HG03108 (cell line): ENCODE data around the gene OSER1.

Experiments used
- ATAC-seq: cut with Tn5 transposase; IDR thresholded peaks from one replicate; pipeline ENCODE4 v1.9.1; 2021; ENCODE audit warnings: moderate library complexity; ENCODE audit not compliant: unreplicated experiment

Gene OSER1

DNA sequence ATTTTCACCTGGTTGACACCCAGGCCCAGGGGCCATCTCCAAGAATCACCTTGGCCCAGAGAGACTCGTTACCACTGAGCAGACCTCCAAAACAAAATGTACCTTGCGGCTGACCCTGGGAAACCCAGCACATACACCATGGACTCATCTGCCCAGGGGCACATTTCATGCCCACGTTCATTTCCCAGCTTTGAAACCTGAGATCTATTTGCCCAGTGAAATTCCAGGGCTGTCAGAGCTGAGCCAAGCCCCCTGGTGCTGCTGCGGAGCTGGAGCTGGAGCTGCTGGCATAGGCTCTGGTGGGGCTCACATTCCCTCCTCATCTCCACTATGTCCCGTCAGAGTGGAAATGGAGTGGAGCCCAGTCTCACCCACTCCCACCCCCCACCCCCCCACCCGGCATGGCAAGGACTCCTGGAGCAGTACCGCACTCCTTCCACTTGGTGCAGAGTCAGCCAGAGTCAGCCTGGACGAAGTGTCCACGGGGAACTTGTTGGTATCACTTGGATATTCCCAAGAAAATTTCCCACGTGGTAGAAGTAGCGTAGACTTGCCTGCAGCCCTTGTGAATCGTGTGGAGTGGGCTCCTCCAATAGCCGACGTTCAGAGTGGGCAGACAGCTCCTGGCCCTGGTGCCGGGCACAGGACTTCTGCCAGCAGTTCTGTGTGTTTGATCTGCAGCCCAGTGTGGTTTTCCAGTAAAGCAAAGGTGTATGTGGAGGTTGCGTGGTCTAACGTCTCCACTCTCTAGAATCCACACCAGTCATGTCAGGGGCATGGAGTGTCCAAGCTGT lies 18.1 kb upstream of the OSER1 start:
- ATAC-seq: no peak

DNA sequence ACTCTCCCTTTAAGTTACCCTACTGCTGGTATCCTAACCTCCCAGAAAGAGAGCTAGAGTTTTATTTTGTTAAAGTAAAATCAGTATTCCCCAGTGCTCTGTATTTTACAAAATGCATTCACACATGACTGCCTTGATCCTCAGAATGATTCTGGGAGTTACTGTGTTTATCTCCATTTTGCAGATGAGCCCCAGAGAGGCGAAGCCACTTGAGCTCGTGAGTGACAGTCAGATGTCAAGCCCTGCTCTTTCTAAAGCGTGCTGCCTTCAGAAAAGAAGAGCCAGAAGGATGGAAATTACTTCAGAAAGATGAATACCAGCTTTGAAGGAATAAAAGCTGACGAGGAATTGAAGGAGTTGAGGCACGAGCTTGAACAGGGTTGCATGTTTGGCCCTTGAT lies 14.1 kb upstream of the OSER1 start:
- no peak for ATAC-seq

DNA sequence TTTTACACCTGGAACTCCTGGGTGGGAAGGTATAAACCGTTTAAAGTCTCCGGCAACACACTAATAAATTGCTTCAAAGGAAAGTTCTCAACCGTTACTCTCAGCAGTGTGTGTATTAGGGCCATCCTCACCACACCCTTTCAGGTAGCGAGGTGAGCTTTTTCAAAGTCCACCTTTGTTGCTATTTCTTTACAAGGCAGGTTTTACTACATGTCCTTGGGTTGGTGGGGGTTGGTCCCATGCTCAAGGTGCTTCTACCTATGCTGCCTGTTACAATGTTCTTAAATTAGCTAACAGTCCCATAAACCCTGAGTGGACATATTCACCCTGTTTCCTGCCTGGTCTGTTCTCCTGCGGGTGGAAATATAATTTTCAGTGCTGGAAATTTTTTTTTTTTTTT lies 13.2 kb upstream of the OSER1 start:
- no peak for ATAC-seq

DNA sequence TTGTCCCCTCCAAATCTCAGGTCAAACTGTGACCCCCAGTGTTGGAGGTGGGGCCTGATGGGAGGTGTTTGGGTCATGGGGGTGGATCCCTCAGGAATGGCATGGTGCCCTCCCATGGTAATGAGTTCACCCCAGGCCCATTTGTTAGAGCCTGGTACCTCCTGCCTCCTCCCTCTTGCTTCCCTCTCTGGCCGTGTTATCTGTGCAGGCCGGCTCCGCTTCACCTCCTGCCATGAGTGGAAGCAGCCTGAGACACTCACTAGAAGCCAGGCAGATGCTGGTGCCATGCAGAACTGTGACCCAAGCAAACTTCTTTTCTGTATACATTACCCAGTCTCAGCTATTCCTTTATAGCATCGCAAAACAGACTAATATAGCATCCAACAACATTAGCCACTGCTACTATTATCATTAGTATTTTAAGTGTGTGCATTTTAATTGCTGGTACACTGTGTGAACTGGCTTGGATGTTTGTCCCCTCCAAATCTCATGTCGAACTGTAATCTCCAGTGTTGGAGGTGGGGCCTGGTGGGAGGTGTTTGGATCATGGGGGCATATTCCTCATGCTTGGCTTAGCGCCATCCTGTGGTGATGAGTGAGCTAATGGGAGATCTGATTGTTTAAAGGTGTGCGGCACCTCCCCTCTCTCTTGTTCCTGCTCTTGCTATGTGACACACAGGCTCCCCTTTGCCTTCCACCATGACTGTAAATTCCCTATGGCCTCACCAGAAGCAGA lies 12.2 kb upstream of the OSER1 start:
- ATAC-seq: no peak

DNA sequence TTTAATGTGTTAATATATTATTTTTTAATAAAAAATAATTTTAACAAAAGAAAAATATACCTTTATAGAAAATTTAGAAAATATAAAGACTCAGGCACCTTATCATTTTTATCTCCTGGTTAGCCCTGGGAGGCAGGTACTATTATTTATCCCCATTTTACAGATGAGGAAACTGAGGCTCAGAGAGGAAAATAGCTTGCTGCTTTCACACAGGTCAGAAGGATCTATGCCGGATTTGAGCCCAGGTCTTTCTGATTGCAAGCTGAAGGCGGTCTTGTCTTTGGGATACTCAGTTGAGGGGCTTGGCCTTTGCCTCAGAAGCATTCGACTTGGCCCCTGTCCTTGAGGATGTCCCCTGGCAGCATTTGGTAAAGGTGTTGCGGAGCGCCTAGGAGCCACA lies 11.5 kb upstream of the OSER1 start:
- ATAC-seq: no peak

DNA sequence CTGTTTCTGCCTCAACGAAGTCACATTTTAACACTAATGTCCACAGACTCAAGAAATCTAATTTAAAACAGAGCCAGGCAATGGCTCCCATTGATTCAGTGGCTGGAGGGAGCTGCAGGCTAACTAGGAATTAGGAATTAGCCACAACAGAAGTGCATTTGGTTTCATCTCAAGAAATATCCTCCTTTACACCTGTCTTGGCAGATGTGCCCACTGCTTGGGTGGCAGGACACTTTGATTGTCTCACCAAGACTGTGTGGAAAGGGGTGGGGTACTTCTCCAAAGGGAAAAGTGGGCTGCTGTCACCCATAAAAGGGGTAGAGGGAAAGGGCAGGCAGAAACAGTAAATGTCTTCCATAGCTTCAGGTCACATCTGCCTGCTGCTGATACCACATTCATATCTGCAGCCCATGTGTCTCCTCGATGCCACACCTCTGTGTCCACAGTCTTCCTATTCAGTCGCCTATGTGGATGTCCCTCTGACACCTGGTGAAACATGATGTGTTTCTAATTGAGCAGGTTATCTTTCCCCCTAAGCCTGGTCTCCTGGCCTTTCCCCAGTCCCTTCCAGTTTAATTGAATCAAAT lies 10.9 kb upstream of the OSER1 start:
- no peak for ATAC-seq

DNA sequence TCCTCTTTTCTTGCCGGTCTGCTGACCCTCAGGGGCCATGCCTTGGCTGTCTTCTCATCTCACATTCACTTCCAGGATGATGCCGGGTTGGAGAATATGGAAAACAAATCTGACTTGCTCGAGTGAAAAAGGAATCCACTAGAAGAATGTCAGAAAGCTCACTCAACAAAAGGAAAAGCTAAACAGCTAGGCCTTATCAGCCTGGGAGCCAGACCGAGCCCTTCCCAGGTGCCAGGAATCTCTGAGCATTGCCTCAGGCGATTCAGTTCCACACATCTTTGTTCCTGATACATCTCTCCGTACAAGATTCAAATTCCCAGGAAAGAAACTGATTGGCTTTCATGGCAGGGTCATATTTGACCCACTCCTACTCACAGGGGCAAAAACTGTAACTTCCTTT lies 9.2 kb upstream of the OSER1 start:
- no peak for ATAC-seq

DNA sequence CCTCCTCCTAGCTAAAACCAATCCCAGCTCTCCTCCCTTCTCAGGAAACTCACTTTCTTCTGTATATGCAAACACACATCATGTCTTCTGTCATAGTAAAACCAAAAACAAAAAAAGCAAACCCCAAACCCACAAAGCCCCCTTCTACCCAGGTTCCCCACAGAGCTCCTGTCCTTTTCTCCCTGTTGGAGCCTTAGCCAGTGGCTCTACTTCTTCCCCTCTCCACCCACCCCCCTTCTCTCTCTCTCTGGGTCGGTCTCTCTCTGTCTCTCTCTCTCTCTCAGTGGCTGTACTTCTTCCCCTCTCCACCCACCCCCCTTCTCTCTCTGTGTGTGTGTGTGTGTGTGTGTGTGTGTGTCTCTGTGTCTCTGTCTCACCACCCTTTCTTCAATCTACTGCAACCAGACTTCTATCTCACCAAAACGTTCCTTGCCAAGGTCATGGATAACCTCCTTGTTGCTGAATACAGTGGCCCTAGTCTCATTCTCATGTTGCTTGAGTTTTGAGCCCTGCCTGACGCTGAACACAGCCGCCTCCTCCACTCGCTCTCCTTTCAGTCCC lies 8.7 kb upstream of the OSER1 start:
- ATAC-seq: no peak

DNA sequence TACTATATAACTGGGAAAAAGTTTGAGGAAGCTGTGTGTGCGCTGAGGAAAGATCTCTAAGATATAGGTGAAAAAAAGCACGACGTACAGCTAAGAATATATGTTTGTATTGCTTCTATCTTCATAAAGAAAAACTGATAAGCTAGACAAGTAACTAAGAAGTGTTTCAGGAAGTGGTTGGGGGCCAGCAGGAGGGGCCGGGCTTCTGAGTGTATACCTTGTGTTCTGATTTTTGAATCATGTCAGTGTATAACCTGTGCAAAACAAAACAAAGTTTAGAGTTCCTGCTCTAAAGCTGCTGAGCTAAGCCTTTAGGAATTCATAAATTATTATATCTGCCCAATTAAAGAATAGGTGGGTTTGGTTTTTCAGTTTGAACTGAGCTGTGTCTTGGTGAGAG lies 7.9 kb upstream of the OSER1 start:
- no peak for ATAC-seq

DNA sequence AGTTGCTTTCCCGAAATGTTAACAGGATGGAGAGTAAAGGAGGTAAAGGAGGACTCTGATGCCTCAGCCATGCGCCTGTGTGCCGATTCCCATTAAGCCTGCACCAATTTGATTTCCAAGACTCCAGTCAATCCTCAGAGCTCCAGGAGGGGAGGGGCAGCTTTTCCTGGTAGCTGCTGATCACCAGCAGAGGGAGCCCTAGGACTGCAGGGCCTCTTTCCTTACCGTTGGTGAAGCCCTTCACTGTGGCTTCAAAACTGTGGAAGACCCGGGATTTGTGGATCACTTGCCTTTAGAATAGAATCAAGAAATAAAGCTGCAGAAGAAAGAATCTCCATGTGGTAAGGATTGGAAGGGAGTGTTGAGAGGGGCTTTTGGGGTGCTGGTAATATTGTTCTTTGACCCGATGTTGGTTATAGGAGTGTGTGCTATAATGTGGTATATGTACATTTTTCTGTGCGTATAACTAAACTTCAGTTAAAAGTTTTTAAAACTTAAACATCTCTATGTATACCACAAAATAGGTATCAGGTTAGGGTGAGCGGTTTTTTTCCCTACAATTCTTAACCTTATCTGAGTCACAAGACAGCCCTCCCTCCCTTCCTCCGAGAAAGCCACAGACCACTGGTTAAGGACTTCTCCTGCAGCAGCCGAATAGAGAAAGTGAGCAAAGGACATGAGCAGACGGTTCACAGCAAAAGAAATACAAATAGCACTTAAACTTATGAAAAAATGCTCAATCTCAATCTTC lies 6.9 kb upstream of the OSER1 start:
- no peak for ATAC-seq

DNA sequence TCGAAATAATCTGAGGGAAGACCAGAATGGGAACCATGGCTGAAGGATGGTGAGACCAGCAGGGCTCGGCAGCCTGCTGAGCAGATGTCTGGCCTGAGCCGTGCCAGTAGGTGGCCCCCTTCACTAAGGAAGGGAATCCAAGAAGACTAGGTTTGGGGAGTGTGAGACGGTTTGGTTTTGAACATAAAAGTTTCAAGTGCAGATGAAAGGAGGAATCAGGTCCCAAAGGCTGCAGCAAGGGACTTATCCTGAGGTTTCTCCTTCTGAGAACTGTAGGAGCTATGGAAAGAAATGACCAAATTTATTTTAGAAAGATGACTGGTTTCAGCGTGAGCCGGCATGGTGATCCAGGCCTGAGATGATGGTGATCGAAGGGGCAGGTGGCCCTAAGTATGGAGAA lies 4.6 kb upstream of the OSER1 start:
- no peak for ATAC-seq

DNA sequence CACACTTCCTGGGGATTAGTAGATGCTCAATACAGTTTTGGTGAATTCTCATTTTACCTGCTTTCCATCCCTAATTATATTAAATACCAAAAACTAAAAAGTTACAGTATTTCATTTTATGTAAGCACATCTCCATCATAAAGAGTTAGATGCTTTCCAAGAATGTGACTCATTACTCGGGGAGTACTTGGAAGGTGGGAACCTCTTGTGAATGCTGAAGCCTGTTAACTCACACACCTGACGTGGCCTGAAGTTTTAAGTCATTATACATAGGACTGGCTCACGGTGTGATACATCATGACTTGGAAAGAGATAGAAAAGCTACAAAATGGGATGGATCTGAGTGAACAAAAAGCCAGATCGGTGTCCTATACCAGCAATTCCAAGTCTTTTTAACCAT lies 2.2 kb upstream of the OSER1 start:
- no peak for ATAC-seq

DNA sequence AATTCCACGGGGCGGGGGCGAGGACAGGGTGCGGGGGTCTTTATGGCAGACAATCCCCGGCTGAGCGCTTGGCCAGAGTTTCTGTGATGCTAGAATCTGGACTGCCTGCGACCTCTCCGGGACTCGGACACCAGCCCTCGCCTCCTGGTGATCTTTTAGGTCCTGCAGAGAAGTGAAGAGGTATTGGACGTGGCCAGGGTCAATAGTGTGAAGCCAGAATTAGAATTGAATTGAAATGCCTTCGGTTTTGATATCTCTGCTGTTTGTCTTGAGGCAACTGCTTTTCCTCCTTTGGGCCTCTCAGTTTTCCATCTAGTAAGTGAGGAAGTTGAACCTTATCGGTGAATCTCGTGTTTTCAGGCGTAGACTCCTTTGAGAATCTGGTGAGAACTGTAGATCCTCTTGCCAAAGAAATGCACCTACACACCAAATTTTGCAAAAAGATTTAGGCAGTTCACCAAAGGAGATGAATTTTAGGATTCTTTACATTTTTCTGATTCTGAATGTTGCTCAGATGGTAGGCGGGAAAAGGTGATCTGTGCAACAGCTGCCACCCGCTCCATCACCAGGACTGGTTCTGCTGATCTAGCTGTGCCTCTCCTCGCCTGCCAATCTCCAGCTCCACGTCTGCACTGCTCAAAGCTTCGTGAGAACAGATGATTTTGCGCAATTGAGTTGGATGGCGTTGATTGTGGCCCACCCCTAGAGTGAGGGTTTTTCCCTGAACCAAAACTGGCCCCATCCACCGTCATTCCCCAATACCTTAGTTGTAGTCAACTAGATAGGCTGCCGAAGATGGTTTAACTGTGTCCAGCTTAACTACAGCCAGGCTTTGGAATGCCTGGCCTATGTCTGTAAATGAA lies 837 bp upstream of the OSER1 start:
- ATAC-seq: no peak

DNA sequence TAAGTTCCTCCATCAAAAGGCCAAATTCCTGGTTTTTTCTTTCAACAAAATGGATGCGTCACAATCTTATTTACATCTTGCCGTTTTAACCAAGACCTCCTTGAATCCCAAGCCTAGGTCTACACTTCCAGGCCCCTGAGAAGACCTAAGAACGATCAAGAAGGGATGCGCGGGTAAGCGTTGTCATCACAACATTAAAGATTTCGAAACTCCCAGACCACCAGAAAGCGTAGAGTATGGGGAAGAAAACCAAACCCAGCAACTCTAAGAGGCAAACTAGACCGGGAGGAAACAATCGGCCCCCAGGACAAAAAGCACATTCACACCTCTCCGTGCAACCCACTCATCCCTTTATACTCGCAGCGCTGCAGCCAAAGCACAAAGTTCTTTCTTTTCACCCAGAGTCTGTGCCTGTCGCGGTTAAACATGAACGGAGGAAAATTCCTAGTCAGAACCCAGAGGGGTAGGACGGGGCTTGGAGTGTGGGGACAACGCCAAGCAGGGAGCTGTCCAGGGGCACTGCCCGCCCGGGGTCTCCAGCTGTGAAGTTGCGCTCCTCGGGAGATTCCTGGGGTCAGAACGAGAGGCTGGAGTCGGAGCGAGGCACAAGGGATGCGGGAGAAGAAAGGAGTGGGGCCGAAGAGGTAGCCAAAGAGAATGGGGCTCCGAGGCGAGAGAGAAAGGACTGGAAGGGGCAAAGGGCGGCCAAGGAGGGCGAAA lies 725 bp downstream of the OSER1 start:
- ATAC-seq: no peak

DNA sequence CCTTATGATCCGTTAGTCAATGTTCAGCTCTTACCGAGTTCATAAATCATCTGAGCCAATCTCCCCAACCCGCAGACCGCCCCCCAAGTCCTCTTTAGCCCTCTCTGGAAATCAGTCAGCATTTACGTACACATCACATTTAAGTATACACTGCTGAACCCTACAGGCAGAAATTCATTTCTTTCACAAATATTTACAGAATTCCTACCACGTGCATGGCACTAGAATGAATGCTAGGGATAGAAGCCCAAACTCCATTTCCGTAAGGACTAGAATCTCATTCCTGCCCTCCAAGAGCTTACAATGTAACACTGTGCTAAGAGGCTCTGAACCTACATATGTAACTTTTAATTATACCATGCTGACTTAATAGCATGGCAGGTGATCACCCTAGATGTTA lies 1.8 kb downstream of the OSER1 start:
- ATAC-seq: no peak

DNA sequence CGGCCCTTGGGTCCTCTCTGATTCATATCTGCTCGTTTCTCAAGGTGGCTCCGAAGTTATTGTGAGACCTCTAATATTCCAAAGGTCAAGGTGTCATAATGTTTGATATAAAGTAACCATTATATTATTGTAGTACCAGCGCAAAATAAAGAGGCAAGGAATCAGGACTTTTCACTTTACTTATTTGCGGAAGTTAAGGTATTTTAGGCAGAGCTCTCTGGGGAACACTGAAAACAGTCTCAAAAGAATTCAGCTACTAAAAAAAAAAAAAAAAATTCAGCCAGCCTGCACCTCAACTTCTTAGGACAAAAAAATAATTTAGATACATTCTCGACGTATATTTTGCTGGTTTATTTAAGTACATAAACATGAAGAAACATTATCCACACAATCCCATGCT lies 2.4 kb downstream of the OSER1 start:
- no peak for ATAC-seq

DNA sequence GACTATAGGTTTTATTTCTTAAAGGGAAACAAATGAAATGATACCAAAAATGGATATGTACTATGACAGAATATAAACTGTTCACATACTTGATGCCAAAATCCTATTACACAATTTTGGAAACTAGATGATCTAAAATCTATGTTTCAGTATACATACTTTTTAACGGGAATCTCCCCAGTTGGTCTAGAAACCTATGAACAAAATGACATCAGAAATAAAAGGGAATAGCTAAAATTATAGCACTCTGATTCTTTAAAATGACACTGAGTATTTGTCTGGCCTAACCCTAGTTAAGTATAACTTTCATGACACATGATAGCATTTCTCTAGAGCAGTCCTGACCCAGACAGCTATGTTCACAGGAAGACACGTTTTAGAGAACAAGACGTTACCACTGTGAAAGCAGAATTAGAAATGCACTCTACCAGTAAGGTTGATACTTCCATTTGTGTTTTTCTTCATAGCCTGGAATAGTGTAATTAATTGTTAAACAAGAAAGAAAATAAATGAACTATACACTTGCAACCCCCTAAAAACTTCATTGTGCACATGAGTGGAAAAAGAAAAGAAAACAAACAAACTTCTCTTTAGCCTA lies 3.3 kb downstream of the OSER1 start:
- no peak for ATAC-seq

DNA sequence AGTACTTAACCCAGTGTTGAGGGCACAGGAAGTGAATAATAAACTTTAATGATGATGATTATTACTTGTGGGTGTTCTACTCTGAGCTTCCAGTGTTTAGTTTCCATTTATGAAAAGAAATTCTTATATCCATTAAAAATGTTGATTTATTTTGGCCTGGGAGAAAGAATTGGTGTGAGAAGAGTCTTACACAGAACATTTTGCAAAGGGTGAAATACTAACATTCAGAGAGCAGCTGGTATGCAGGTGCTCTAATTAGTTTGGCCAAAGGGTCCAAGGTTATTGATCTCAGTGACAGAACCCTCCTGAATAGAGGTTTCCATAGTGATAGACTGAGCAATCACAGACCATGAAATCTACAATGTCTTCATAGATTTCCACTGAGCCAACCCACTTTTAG lies 4.4 kb downstream of the OSER1 start:
- ATAC-seq: no peak

DNA sequence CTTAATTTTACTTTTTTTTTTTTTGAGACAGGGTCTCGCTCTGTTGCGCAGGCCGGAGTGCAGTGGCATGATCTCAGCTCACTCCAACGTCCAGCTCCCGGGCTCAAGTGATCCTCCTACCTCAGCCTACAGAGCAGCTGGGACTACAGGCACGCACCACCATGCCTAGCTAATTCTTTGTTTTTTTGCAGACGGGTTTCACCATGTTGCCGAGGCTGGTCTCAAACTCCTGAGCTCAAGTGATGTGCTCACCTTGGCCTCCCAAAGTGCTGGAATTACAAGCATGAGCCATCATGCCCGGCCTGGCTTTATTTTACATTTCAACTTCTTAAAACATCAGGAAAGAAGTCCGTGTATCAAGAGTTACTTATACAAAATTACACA lies 5.7 kb downstream of the OSER1 start:
- ATAC-seq: no peak
